ENCODE results near the gene BTBD6.

BTBD6 gene

GRCh38 chr14:105227346-105227745 lies 21.0 kb upstream of the BTBD6 start:
- no peak for DNase-seq (ENCODE audit: low spot score)
- TF ChIP-seq CTCF (IDR thresholded peaks at IDR 0.05; ENCODE audit: borderline replicate concordance, control extremely low read depth, extremely low read depth, insufficient read depth, missing control alignments), result no peak
- in situ Hi-C loops (cut with MboI; ENCODE audit: low sequenced_read_pairs, unreplicated experiment), result no loop called here

GRCh38 chr14:105228562-105228961 lies 19.8 kb upstream of the BTBD6 start:
- no peak for TF ChIP-seq CTCF (IDR thresholded peaks at IDR 0.05; ENCODE audit: borderline replicate concordance, control extremely low read depth, extremely low read depth, insufficient read depth, missing control alignments)
- no peak for DNase-seq (ENCODE audit: low spot score)
- in situ Hi-C loops (cut with MboI; ENCODE audit: low sequenced_read_pairs, unreplicated experiment), result no loop called here

GRCh38 chr14:105229099-105229655 lies 19.2 kb upstream of the BTBD6 start:
- DNase-seq (ENCODE audit: low spot score), result no peak
- no peak for TF ChIP-seq CTCF (IDR thresholded peaks at IDR 0.05; ENCODE audit: borderline replicate concordance, control extremely low read depth, extremely low read depth, insufficient read depth, missing control alignments)
- in situ Hi-C loops (cut with MboI; ENCODE audit: low sequenced_read_pairs, unreplicated experiment), result no loop called here

- no peak for TF ChIP-seq CTCF (IDR thresholded peaks at IDR 0.05; ENCODE audit: borderline replicate concordance, control extremely low read depth, extremely low read depth, insufficient read depth, missing control alignments)
- DNase-seq (ENCODE audit: low spot score), result no peak
- in situ Hi-C loops (cut with MboI; ENCODE audit: low sequenced_read_pairs, unreplicated experiment), result no loop called here
These were observed 7.3 kb upstream of the BTBD6 start for GRCh38 chr14:105240811-105241576.

- no peak for DNase-seq (ENCODE audit: low spot score)
- in situ Hi-C loops (cut with MboI; ENCODE audit: low sequenced_read_pairs, unreplicated experiment), result no loop called here
- no peak for TF ChIP-seq CTCF (IDR thresholded peaks at IDR 0.05; ENCODE audit: borderline replicate concordance, control extremely low read depth, extremely low read depth, insufficient read depth, missing control alignments)
These were observed 6.7 kb upstream of the BTBD6 start for GRCh38 chr14:105241641-105242040.

- DNase-seq (ENCODE audit: low spot score), result no peak
- in situ Hi-C loops (cut with MboI; ENCODE audit: low sequenced_read_pairs, unreplicated experiment), result no loop called here
- TF ChIP-seq CTCF (IDR thresholded peaks at IDR 0.05; ENCODE audit: borderline replicate concordance, control extremely low read depth, extremely low read depth, insufficient read depth, missing control alignments), result no peak
These were observed 4.0 kb upstream of the BTBD6 start for GRCh38 chr14:105244334-105244733.
